Measurements from ENCODE around the gene ARL17A.
"Not testable (repeated sequence)": the region's sequence is repeated elsewhere in the genome, so short reads cannot be mapped to it uniquely, and the experiment has no call there.

The ARL17A gene

GRCh38 chr17:46579083-46580075 lies at the start of gene ARL17A:
Gene ARL17A, minus strand, starts transcription at chr17:46579691. Its CDS starts 3,369 bp downstream, at chr17:46576322.
- not testable (repeated sequence) for H3K79me2 ChIP-seq (ENCODE audit: insufficient read depth, low read length); H3K4me2 ChIP-seq (ENCODE audit: low read depth, low read length, poor library complexity, severe bottlenecking); H4K20me1 ChIP-seq (ENCODE audit: insufficient read depth, low read length, poor library complexity, severe bottlenecking); H3K9ac ChIP-seq (ENCODE audit: low read depth, low read length, poor library complexity, severe bottlenecking); H3K4me1 ChIP-seq (ENCODE audit: insufficient read depth, low read length, poor library complexity, severe bottlenecking); H3F3A ChIP-seq (ENCODE audit: low read depth); H2AFZ ChIP-seq (ENCODE audit: low read length); H3K27me3 ChIP-seq (ENCODE audit: insufficient read depth, low read length, poor library complexity, severe bottlenecking); H3K4me3 ChIP-seq (ENCODE audit: low read length, poor library complexity, severe bottlenecking); H3K9me2 ChIP-seq (replicated peaks; ENCODE audit: low read depth, low read length); H3K9me3 ChIP-seq (ENCODE audit: insufficient read depth, low read depth, low read length); H3K36me3 ChIP-seq (ENCODE audit: insufficient read depth, low read length)

GRCh38 chr17:46628753-46629436 lies 49.4 kb upstream of the ARL17A start:
- not testable (repeated sequence) for H3K79me2 ChIP-seq (ENCODE audit: insufficient read depth, low read length); H3K4me2 ChIP-seq (ENCODE audit: low read depth, low read length, poor library complexity, severe bottlenecking); H3F3A ChIP-seq (ENCODE audit: low read depth); H3K27me3 ChIP-seq (ENCODE audit: insufficient read depth, low read length, poor library complexity, severe bottlenecking); H2AFZ ChIP-seq (ENCODE audit: low read length); H3K36me3 ChIP-seq (ENCODE audit: insufficient read depth, low read length); H3K9ac ChIP-seq (ENCODE audit: low read depth, low read length, poor library complexity, severe bottlenecking); H3K9me3 ChIP-seq (ENCODE audit: insufficient read depth, low read depth, low read length); H4K20me1 ChIP-seq (ENCODE audit: insufficient read depth, low read length, poor library complexity, severe bottlenecking); H3K9me2 ChIP-seq (replicated peaks; ENCODE audit: low read depth, low read length); H3K4me1 ChIP-seq (ENCODE audit: insufficient read depth, low read length, poor library complexity, severe bottlenecking); H3K4me3 ChIP-seq (ENCODE audit: low read length, poor library complexity, severe bottlenecking)

- H3K4me2 ChIP-seq (ENCODE audit: low read depth, low read length, poor library complexity, severe bottlenecking); H2AFZ ChIP-seq (ENCODE audit: low read length); H3K9me3 ChIP-seq (ENCODE audit: insufficient read depth, low read depth, low read length); H3K4me1 ChIP-seq (ENCODE audit: insufficient read depth, low read length, poor library complexity, severe bottlenecking); H3K9ac ChIP-seq (ENCODE audit: low read depth, low read length, poor library complexity, severe bottlenecking); H3K9me2 ChIP-seq (replicated peaks; ENCODE audit: low read depth, low read length); H3K79me2 ChIP-seq (ENCODE audit: insufficient read depth, low read length); H3K27me3 ChIP-seq (ENCODE audit: insufficient read depth, low read length, poor library complexity, severe bottlenecking); H3K36me3 ChIP-seq (ENCODE audit: insufficient read depth, low read length); H3K4me3 ChIP-seq (ENCODE audit: low read length, poor library complexity, severe bottlenecking); H4K20me1 ChIP-seq (ENCODE audit: insufficient read depth, low read length, poor library complexity, severe bottlenecking); H3F3A ChIP-seq (ENCODE audit: low read depth): not testable (repeated sequence)
Measured at GRCh38 chr17:46627452-46627851, 48.0 kb upstream of the ARL17A start.

GRCh38 chr17:46624726-46625125 lies 45.2 kb upstream of the ARL17A start:
- not testable (repeated sequence) for H3K27me3 ChIP-seq (ENCODE audit: insufficient read depth, low read length, poor library complexity, severe bottlenecking); H2AFZ ChIP-seq (ENCODE audit: low read length); H3K36me3 ChIP-seq (ENCODE audit: insufficient read depth, low read length); H3K9me2 ChIP-seq (replicated peaks; ENCODE audit: low read depth, low read length); H3K79me2 ChIP-seq (ENCODE audit: insufficient read depth, low read length); H3K4me1 ChIP-seq (ENCODE audit: insufficient read depth, low read length, poor library complexity, severe bottlenecking); H4K20me1 ChIP-seq (ENCODE audit: insufficient read depth, low read length, poor library complexity, severe bottlenecking); H3K9ac ChIP-seq (ENCODE audit: low read depth, low read length, poor library complexity, severe bottlenecking); H3K9me3 ChIP-seq (ENCODE audit: insufficient read depth, low read depth, low read length); H3K4me3 ChIP-seq (ENCODE audit: low read length, poor library complexity, severe bottlenecking); H3K4me2 ChIP-seq (ENCODE audit: low read depth, low read length, poor library complexity, severe bottlenecking); H3F3A ChIP-seq (ENCODE audit: low read depth)

- not testable (repeated sequence) for H3F3A ChIP-seq (ENCODE audit: low read depth); H3K27me3 ChIP-seq (ENCODE audit: insufficient read depth, low read length, poor library complexity, severe bottlenecking); H3K4me3 ChIP-seq (ENCODE audit: low read length, poor library complexity, severe bottlenecking); H3K4me1 ChIP-seq (ENCODE audit: insufficient read depth, low read length, poor library complexity, severe bottlenecking); H3K9ac ChIP-seq (ENCODE audit: low read depth, low read length, poor library complexity, severe bottlenecking); H3K79me2 ChIP-seq (ENCODE audit: insufficient read depth, low read length); H4K20me1 ChIP-seq (ENCODE audit: insufficient read depth, low read length, poor library complexity, severe bottlenecking); H3K9me3 ChIP-seq (ENCODE audit: insufficient read depth, low read depth, low read length); H3K36me3 ChIP-seq (ENCODE audit: insufficient read depth, low read length); H3K4me2 ChIP-seq (ENCODE audit: low read depth, low read length, poor library complexity, severe bottlenecking); H2AFZ ChIP-seq (ENCODE audit: low read length); H3K9me2 ChIP-seq (replicated peaks; ENCODE audit: low read depth, low read length)
Measured at GRCh38 chr17:46623790-46624189, 44.3 kb upstream of the ARL17A start.

DNA sequence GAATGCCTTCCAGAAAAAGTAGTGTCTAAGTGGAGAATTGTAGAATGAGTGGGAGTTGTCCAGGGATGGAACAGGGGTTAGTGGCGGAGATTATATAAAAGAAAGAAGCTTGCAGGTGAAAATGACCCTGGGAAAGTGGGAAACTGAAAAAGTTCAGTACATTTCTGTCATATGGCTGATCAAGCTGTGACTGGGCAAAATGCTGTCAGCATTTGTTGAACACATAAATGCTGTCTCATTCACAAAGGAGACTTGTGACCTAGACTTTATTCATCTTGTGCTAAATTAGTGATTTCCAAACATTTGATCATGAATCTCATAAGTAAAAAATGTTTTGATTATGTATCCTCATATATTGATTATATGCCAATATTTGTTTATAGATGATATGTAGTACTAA lies 39.5 kb upstream of the ARL17A start:
- not testable (repeated sequence) for H3K27me3 ChIP-seq (ENCODE audit: insufficient read depth, low read length, poor library complexity, severe bottlenecking)

GRCh38 chr17:46617121-46617520 lies 37.6 kb upstream of the ARL17A start:
- H3K36me3 ChIP-seq (ENCODE audit: insufficient read depth, low read length); H4K20me1 ChIP-seq (ENCODE audit: insufficient read depth, low read length, poor library complexity, severe bottlenecking); H3K9me2 ChIP-seq (replicated peaks; ENCODE audit: low read depth, low read length); H3K4me2 ChIP-seq (ENCODE audit: low read depth, low read length, poor library complexity, severe bottlenecking); H3K27me3 ChIP-seq (ENCODE audit: insufficient read depth, low read length, poor library complexity, severe bottlenecking); H3K4me1 ChIP-seq (ENCODE audit: insufficient read depth, low read length, poor library complexity, severe bottlenecking); H3K9ac ChIP-seq (ENCODE audit: low read depth, low read length, poor library complexity, severe bottlenecking); H2AFZ ChIP-seq (ENCODE audit: low read length); H3K79me2 ChIP-seq (ENCODE audit: insufficient read depth, low read length); H3K4me3 ChIP-seq (ENCODE audit: low read length, poor library complexity, severe bottlenecking); H3F3A ChIP-seq (ENCODE audit: low read depth); H3K9me3 ChIP-seq (ENCODE audit: insufficient read depth, low read depth, low read length): not testable (repeated sequence)

More for the DNA sequence above, 39.5 kb upstream of the ARL17A start:
- H3K36me3 ChIP-seq (ENCODE audit: insufficient read depth, low read length); H3K4me1 ChIP-seq (ENCODE audit: insufficient read depth, low read length, poor library complexity, severe bottlenecking); H3K9me2 ChIP-seq (replicated peaks; ENCODE audit: low read depth, low read length); H3K4me3 ChIP-seq (ENCODE audit: low read length, poor library complexity, severe bottlenecking); H3K9me3 ChIP-seq (ENCODE audit: insufficient read depth, low read depth, low read length); H3K4me2 ChIP-seq (ENCODE audit: low read depth, low read length, poor library complexity, severe bottlenecking); H3F3A ChIP-seq (ENCODE audit: low read depth); H3K79me2 ChIP-seq (ENCODE audit: insufficient read depth, low read length); H3K9ac ChIP-seq (ENCODE audit: low read depth, low read length, poor library complexity, severe bottlenecking); H4K20me1 ChIP-seq (ENCODE audit: insufficient read depth, low read length, poor library complexity, severe bottlenecking); H2AFZ ChIP-seq (ENCODE audit: low read length): not testable (repeated sequence)
